Cortex of kidney (tissue), 1 donor: ENCODE results near the gene ICOS.

Source experiments
- DNase-seq: peaks from one replicate; lab custom pipeline; 2025; lab: John Stamatoyannopoulos, UW

The ICOS gene

DNA sequence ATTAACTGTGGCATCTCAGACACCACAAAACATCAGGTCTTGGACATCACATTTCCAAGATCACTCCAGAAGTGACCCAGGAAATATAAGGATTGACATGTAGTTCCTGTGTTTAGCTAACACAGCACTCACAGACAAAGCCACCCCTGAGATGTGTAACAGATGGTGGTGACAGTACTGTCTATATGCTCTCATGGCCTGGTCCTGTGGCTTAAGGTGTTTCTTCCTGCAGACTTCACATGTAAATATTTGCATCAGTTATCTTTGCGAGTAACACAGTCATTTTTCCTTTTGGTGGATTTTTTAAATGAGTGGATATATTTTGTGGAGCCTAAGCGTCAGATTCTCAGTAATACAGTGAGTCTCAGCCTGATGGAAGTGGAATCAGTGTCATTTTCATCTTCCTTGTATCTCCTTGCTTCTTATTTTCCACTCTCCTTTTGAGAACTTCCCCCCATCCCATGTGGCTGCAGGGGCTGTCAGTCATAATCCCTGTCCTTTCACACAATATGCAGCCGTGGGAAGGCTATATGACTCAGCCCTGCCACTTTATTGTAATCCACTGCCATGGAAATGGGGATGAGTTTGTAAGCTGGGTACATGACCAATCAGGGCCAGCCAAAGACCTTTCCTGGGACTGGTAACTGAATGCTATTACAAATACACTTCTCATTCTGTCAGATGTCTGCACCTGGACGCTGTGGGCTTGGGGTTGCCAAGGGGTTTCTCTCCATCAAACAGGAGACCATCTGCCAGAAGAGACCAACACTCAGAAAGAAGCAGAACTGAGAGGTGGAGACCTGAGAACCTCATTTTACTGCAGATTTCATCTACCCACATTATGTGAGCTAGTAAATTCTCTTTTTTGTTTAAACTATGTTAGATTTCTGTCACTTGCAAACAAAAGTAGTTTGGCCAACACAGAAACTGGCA lies 74.3 kb downstream of the ICOS start:
- no peak for DNase-seq
